NCI-H82 treated with DMSO at 0.1 percent for 48 hours (cell line): ENCODE data around the gene MYO5B.

Experiments used
- DNase-seq: peaks from one replicate; lab custom pipeline; 2025; ENCODE audit not compliant: unreplicated experiment; lab: John Stamatoyannopoulos, UW

MYO5B gene

GRCh38 chr18:50152900-50153299 is 42.0 kb downstream of the MYO5B start:
- no peak for DNase-seq

- no peak for DNase-seq
Measured at GRCh38 chr18:50151926-50152325, 43.0 kb downstream of the MYO5B start.

- no peak for DNase-seq
Measured at GRCh38 chr18:50144540-50144939, 50.4 kb downstream of the MYO5B start.

- peak; percentile 52 for DNase-seq
Measured at GRCh38 chr18:50143886-50144285, 51.1 kb downstream of the MYO5B start.

GRCh38 chr18:50143294-50143693 is 51.7 kb downstream of the MYO5B start:
- DNase-seq: peak; percentile 11

GRCh38 chr18:50142441-50143120 is 52.4 kb downstream of the MYO5B start:
- DNase-seq: no peak

GRCh38 chr18:50138181-50139064 is 56.5 kb downstream of the MYO5B start:
- no peak for DNase-seq

- DNase-seq: no peak
Measured at GRCh38 chr18:50135903-50136302, 59.0 kb downstream of the MYO5B start.

GRCh38 chr18:50133526-50133925 is 61.4 kb downstream of the MYO5B start:
- DNase-seq: no peak

GRCh38 chr18:50131591-50131990 is 63.4 kb downstream of the MYO5B start:
- DNase-seq: no peak

- DNase-seq: no peak
Measured at GRCh38 chr18:50128506-50129271, 66.3 kb downstream of the MYO5B start.

- DNase-seq: no peak
Measured at GRCh38 chr18:50127516-50128210, 67.3 kb downstream of the MYO5B start.

- no peak for DNase-seq
Measured at GRCh38 chr18:50126471-50126870, 68.5 kb downstream of the MYO5B start.

GRCh38 chr18:50125456-50125855 is 69.5 kb downstream of the MYO5B start:
- no peak for DNase-seq

- no peak for DNase-seq
Measured at GRCh38 chr18:50119296-50119695, 75.7 kb downstream of the MYO5B start.

GRCh38 chr18:50117863-50118262 is 77.1 kb downstream of the MYO5B start:
- no peak for DNase-seq

GRCh38 chr18:50115095-50115494 is 79.9 kb downstream of the MYO5B start:
- DNase-seq: peak; percentile 42

GRCh38 chr18:50114448-50114847 is 80.5 kb downstream of the MYO5B start:
- DNase-seq: no peak

GRCh38 chr18:50113726-50114125 is 81.2 kb downstream of the MYO5B start:
- peak; percentile 49 for DNase-seq

- no peak for DNase-seq
Measured at GRCh38 chr18:50111398-50111797, 83.5 kb downstream of the MYO5B start.

- DNase-seq: no peak
Measured at GRCh38 chr18:50107468-50107977, 87.4 kb downstream of the MYO5B start.
